HUES64 (cell line): ENCODE data around the gene XKR8.

ENCODE experiments used
- H3K27ac ChIP-seq: 2 replicates; pipeline ENCODE4 v1.7.0; 2013; ENCODE audit warnings: low read depth, low read length, inconsistent platforms
- H3K27me3 ChIP-seq: 2 replicates; pipeline ENCODE4 v1.6.1; 2013; ENCODE audit warnings: mild to moderate bottlenecking, low read length; ENCODE audit not compliant: insufficient read depth
- H3K36me3 ChIP-seq: 2 replicates; pipeline ENCODE4 v1.6.1; 2013; ENCODE audit warnings: mild to moderate bottlenecking, low read length; ENCODE audit not compliant: insufficient read depth
- H3K4me1 ChIP-seq: 2 replicates; pipeline ENCODE4 v1.6.1; 2013; ENCODE audit warnings: mild to moderate bottlenecking, low read length, moderate library complexity; ENCODE audit not compliant: insufficient read depth
- H3K4me3 ChIP-seq: 2 replicates; pipeline ENCODE4 v1.5.1; 2013; ENCODE audit warnings: mild to moderate bottlenecking, low read length, moderate library complexity
- H3K9ac ChIP-seq: 2 replicates; pipeline ENCODE4 v1.6.1; 2013; ENCODE audit warnings: mild to moderate bottlenecking, low read depth, low read length
- H3K9me3 ChIP-seq: 2 replicates; pipeline ENCODE4 v1.6.1; 2013; ENCODE audit warnings: low read depth, low read length; ENCODE audit not compliant: insufficient read depth
- WGBS: fragments of 150-250, 120-280 bp; methylation state at CpG from one replicate; pipeline ENCODE4 v1.1.7; 2013; ENCODE audit warnings: missing lambda C conversion rate; 5-methylcytosine and 5-hydroxymethylcytosine counted together

The XKR8 gene

GRCh38 chr1:27970401-27970800 is 10.6 kb downstream of the XKR8 start:
- Histone ChIP-seq H3K4me1 (no peaks in the 10 kb centered on the region), H3K36me3 (peaks cover 50% of the 10 kb centered on the region), H3K27ac (no peak overlapping the region), H3K9me3 (no peaks in the 10 kb centered on the region), H3K4me3 (no peak overlapping the region), H3K27me3 (no peaks in the 10 kb centered on the region), H3K9ac (no peak overlapping the region)
- 95% methylated on average over 6 of the region's 6 CpGs for WGBS

GRCh38 chr1:27971674-27972073 is 11.9 kb downstream of the XKR8 start:
- Histone ChIP-seq H3K9me3 (no peaks in the 10 kb centered on the region), H3K27me3 (no peaks in the 10 kb centered on the region), H3K4me3 (no peak overlapping the region), H3K9ac (no peak overlapping the region), H3K4me1 (no peaks in the 10 kb centered on the region), H3K27ac (no peak overlapping the region), H3K36me3 (peaks cover 44% of the 10 kb centered on the region)

GRCh38 chr1:27972141-27972540 is 12.4 kb downstream of the XKR8 start:
- Histone ChIP-seq H3K4me1 (no peaks in the 10 kb centered on the region), H3K9ac (no peak overlapping the region), H3K27ac (no peak overlapping the region), H3K9me3 (no peaks in the 10 kb centered on the region), H3K27me3 (no peaks in the 10 kb centered on the region), H3K4me3 (no peak overlapping the region), H3K36me3 (peaks cover 48% of the 10 kb centered on the region)
- WGBS: 98% methylated on average over 4 of the region's 4 CpGs

- no peaks in the 10 kb centered on the region for H3K27me3 ChIP-seq
- no peak overlapping the region for H3K27ac ChIP-seq
- H3K36me3 ChIP-seq: peaks cover 49% of the 10 kb centered on the region
- 94% methylated on average over 4 of the region's 4 CpGs for whole genome bisulfite sequencing
- H3K9me3 ChIP-seq: no peaks in the 10 kb centered on the region
- no peak overlapping the region for H3K4me3 ChIP-seq
- no peaks in the 10 kb centered on the region for H3K4me1 ChIP-seq
- H3K9ac ChIP-seq: no peak overlapping the region
These were observed 14.1 kb downstream of the XKR8 start for GRCh38 chr1:27973771-27974416.

GRCh38 chr1:27974417-27974781 is 14.6 kb downstream of the XKR8 start:
- Histone ChIP-seq H3K9ac (no peak overlapping the region), H3K4me3 (no peak overlapping the region), H3K9me3 (no peaks in the 10 kb centered on the region), H3K27me3 (no peaks in the 10 kb centered on the region), H3K27ac (no peak overlapping the region), H3K4me1 (no peaks in the 10 kb centered on the region), H3K36me3 (peaks cover 49% of the 10 kb centered on the region)

- no peak overlapping the region for H3K4me3 ChIP-seq
- H3K27me3 ChIP-seq: no peaks in the 10 kb centered on the region
- WGBS: 90% methylated on average over 1 of the region's 1 CpG
- no peak overlapping the region for H3K9ac ChIP-seq
- H3K9me3 ChIP-seq: no peaks in the 10 kb centered on the region
- no peaks in the 10 kb centered on the region for H3K4me1 ChIP-seq
- H3K36me3 ChIP-seq: peaks cover 23% of the 10 kb centered on the region
- H3K27ac ChIP-seq: no peak overlapping the region
These were observed 19.5 kb downstream of the XKR8 start for GRCh38 chr1:27979151-27979858.

- Histone ChIP-seq H3K27ac (no peak overlapping the region), H3K4me3 (no peak overlapping the region), H3K4me1 (no peaks in the 10 kb centered on the region), H3K27me3 (no peaks in the 10 kb centered on the region), H3K9me3 (no peaks in the 10 kb centered on the region), H3K36me3 (peaks cover 18% of the 10 kb centered on the region), H3K9ac (no peak overlapping the region)
- 85% methylated on average over 2 of the region's 2 CpGs for WGBS
These were observed 20.1 kb downstream of the XKR8 start for GRCh38 chr1:27979859-27980201.

GRCh38 chr1:27980216-27980845 is 20.6 kb downstream of the XKR8 start:
- no peaks in the 10 kb centered on the region for H3K9me3 ChIP-seq
- no peak overlapping the region for H3K27ac ChIP-seq
- H3K9ac ChIP-seq: no peak overlapping the region
- no peaks in the 10 kb centered on the region for H3K4me1 ChIP-seq
- peaks cover 15% of the 10 kb centered on the region for H3K36me3 ChIP-seq
- WGBS: 100% methylated on average over 1 of the region's 1 CpG
- no peak overlapping the region for H3K4me3 ChIP-seq
- H3K27me3 ChIP-seq: no peaks in the 10 kb centered on the region

GRCh38 chr1:27981145-27981544 is 21.4 kb downstream of the XKR8 start:
- WGBS: 97% methylated on average over 3 of the region's 3 CpGs
- no peak overlapping the region for H3K9ac ChIP-seq

GRCh38 chr1:27990920-27991537 is 31.3 kb downstream of the XKR8 start:
- no peak overlapping the region for H3K27ac ChIP-seq
- no peaks in the 10 kb centered on the region for H3K4me1 ChIP-seq
- no peaks in the 10 kb centered on the region for H3K9me3 ChIP-seq
- H3K9ac ChIP-seq: no peak overlapping the region
- 95% methylated on average over 3 of the region's 3 CpGs for WGBS
- H3K4me3 ChIP-seq: no peak overlapping the region
- H3K36me3 ChIP-seq: peaks cover 77% of the 10 kb centered on the region
- H3K27me3 ChIP-seq: no peaks in the 10 kb centered on the region

More at GRCh38 chr1:27981145-27981544, 21.4 kb downstream of the XKR8 start:
- Histone ChIP-seq H3K27me3 (no peaks in the 10 kb centered on the region), H3K9me3 (no peaks in the 10 kb centered on the region), H3K27ac (no peak overlapping the region), H3K4me1 (no peaks in the 10 kb centered on the region), H3K36me3 (peaks cover 12% of the 10 kb centered on the region), H3K4me3 (no peak overlapping the region)

GRCh38 chr1:27992276-27992675 is 32.5 kb downstream of the XKR8 start:
- Histone ChIP-seq H3K27ac (no peak overlapping the region), H3K9ac (no peak overlapping the region), H3K36me3 (peaks cover 85% of the 10 kb centered on the region), H3K9me3 (no peaks in the 10 kb centered on the region), H3K27me3 (no peaks in the 10 kb centered on the region), H3K4me1 (no peaks in the 10 kb centered on the region), H3K4me3 (no peak overlapping the region)
- WGBS: 93% methylated on average over 6 of the region's 6 CpGs
